GM21529 (cell line): Measurements from ENCODE around the gene CCM2.

Experiments
- ATAC-seq: cut with Tn5 transposase; IDR thresholded peaks from one replicate; pipeline ENCODE4 v1.9.1; 2021; ENCODE audit not compliant: unreplicated experiment

The CCM2 gene

DNA sequence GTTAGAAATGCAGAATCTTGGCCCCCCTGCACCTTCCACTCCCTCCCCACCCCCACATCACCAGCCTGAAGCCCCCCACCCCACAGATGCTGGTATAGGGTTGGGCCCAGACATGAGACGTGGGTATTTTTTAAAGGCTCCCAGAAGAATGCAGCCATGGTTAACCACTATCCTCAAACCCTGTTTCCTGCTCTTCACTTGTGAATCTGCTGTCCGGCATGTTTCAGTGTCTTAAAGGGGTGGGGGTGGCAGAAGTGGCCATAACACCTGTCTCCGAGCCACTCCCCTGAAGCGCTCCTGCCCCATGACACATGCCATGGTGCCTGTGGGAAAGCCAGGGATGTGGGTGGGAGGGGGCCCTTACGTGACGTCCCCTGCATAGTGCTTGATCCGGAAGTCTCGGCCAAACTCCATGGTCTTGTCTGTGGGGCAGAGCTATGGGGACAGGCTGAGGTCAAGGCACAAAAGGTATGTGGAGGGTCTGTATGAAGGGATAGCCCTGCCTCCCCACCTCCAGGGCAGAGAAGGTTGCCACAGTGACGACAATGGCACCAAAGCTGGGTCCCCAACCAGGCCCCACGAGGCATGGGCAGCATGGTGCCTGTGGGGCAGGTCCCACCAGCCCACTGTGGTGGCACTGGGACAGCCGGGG is 30.8 kb upstream of the CCM2 start:
- ATAC-seq: no peak

DNA sequence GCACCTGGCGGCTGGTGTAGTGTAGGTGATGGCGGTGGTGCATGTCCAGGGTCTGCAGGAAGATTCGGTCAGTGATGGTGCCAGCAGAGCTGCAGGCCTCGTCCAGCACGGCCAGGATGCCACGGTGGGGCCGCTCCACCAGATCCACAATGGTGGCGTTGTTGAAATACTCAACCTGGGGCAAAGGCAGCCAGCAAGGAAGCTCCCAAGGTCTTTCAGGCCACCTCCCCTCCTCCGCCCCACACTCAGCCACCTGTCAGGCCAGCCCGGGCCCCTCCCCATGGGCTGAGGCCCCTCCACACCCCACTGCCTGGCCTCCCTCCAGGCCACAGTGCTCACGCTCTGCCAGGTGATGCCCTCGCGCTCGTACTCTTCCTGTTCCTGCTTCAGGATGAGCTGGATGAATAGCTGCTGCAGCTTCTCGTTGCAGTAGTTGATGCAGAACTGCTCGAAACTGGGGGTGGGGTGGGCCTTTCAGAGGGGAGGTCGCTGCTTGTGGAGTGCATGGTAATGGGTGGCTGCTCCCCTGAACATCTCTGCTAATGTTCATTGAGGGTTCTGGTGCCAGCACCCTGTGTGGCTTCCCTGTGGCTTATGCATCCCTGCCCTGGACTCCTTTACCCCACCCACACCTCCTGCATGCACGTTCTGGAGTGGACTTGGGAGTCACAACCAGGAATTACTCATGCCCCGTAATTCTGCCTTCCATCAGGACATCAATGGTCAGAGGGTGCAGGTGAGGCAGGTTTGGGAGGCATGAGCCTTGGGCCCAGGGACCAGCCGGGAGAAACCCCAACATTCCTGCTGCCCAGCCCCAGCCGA is 30.1 kb upstream of the CCM2 start:
- ATAC-seq: no peak

- ATAC-seq: no peak
Measured at GRCh38 chr7:44970523-44971051, 29.4 kb upstream of the CCM2 start.

GRCh38 chr7:44971188-44971901 is 28.7 kb upstream of the CCM2 start:
- ATAC-seq: no peak

GRCh38 chr7:44971902-44972441 is 28.0 kb upstream of the CCM2 start:
- no peak for ATAC-seq

DNA sequence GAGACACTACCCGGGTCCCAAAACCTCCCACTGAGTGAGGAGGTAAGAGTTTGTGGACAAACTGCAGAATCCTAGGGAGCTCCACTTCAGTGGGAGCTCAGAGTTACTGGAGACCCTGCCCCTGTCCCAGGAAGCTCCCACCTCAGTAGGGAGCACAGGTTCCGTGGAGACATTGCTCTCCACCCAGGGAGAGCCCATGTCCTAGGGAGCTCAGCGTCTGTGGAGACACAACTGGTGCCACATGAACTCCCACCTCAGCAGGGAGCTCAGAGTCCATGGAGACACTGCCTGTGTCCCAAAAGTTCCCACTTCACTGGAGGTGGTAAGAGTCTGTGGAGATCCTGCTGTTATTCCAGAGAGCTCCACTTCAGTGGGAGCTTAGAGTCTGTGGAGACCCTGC is 27.4 kb upstream of the CCM2 start:
- ATAC-seq: no peak

- no peak for ATAC-seq
Measured at GRCh38 chr7:44973610-44974401, 26.2 kb upstream of the CCM2 start.

DNA sequence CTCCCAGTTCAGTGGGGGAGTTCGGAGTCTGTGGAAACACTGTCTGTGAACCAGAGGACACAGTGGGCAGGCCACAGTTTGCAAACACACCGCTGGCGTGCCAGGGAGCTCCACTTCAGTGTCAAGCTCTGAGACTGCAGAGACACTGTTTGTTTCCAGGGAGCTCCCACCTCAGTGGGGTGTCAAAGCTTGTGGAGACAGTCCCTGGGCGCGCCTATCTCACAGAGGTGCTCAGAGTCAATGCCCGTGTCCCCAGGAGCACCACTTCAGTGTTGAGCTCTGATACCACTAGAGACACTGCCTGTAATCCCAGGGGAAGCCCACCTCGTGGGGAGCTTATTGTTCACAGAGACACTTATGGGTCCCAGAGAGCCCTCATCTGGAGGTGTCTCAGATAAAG is 25.5 kb upstream of the CCM2 start:
- ATAC-seq: no peak

- no peak for ATAC-seq
Measured at GRCh38 chr7:44975331-44976039, 24.5 kb upstream of the CCM2 start.

DNA sequence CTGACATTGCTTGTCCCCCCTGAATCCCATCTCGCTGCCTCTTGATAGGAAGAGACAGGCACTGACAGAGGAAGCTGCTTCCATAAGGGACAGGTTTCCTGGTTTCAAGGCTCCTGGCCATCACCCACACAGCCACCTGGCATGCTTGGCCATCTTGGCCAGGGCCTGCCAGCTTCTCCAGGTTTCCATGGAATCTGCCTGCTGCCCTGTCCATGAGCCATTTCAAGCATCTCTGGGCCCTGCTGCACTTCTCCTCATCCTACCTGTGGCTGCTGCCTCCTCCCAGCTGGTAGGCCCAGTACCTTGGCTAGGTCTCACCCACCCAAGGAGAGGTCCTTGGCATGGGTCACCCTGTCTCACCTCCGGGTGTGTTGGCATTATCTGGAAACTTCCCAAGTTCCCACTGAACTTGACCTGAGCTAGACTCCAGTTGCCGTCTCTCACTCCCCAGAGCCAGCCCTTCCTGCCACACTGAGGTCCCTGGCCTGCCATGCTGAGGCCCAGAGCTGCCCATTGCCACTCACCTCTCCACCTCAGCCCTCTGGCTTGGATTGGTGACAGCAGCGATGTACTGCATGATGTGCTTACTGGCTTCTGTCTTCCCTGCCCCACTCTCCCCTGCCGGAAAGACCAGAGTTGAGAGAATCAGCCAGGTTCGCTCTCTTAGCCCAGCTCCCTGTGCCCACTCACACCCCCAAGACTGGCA is 23.8 kb upstream of the CCM2 start:
- no peak for ATAC-seq

GRCh38 chr7:44976746-44977196 is 23.2 kb upstream of the CCM2 start:
- no peak for ATAC-seq

DNA sequence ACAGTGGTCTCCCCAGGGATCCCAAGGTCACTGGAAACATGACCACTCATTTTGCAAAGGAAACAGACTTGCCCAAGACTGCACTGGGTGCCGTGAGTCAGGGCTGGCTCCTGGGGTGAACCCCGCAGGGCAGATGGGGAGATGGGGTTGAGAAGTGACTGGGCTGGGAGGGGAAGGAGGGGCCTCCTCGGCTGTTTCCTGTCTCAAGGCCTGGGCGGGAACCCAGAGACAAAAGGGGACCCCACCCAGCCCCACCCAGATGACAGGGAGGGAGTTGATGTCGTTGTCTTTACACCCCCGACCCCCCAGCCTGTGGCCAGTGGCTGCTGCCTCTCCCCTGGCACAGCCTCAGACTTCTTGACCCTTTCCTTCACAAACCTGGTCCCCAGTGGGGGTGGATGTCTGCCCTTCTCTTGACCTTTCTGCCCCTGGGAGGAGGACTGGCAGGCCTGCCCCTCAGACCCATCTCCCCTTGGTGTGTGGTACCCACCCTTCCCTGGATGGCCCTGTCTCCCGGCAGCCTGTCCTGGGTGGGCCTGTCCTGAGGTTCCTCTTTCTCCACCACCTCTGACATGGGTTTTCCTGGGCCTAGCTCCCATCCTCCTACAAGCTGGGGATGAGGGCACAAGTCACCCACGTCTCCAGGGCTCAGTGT is 22.6 kb upstream of the CCM2 start:
- peak; percentile 11 for ATAC-seq

DNA sequence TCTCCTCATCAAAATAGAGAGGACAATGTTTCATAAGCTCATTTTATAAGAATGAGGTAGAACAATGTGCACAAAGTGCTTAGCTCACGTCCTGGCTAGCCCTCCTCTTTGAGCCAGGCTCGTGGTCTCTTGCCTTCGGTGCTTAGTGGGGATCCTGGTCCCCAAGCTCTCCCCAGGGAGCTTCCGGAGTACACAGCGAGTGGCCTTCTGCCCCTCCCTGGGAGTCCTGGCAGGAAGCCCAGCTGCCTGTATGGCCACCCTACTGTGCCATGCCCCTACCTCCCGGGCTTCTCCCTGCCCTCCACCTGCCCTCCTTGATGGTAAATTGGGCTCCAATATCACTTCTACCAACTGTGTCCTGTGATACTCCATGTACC is 22.1 kb upstream of the CCM2 start:
- no peak for ATAC-seq

DNA sequence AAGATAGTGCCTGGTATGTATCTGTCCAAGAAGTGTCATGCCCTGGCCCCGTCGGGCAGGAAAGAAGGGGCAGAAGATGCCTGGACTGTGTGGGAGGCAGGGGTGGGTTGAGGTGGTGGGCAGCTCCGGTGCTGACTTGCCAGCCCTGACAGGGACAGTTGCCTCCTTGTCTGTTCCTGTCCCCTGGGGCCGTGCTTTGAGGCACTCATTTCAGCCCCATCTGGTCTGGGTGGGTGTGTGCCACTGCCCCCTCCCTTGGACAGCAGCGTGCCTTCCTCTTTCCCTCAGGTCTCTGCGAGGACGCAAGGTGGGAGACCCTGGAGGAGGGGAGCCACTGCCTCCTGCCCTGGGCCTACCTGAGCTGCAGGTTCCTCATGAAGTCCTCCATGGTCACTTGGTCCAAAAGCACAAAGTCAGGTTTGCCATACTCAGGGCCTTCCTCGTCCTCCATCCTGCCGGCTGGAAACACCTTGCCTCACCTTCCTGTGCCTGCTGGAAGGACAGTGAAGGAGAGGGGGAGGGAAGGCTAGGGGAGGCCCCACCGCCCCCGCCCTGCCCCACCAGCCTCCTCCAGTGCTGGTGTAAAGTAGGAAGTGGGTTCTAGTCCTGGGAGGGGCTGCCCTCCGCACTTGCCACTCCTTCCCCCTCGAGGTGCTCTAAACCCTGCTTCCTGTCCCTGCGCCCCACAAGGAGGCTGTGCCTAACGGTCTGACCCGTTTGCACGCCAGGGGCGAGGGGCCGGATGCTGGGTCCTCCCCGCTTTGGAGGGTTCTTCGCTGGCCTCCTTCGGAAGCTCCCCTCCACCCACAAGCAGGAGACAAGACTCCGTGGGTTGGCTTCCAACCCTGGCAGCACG is 21.3 kb upstream of the CCM2 start, which contains the start of gene MYO1G:
Gene MYO1G, minus strand, starts transcription at position 505 of the 856 bp plus-strand sequence. Its CDS starts 54 bp downstream, at position 451.
- ATAC-seq: peak; percentile 58

DNA sequence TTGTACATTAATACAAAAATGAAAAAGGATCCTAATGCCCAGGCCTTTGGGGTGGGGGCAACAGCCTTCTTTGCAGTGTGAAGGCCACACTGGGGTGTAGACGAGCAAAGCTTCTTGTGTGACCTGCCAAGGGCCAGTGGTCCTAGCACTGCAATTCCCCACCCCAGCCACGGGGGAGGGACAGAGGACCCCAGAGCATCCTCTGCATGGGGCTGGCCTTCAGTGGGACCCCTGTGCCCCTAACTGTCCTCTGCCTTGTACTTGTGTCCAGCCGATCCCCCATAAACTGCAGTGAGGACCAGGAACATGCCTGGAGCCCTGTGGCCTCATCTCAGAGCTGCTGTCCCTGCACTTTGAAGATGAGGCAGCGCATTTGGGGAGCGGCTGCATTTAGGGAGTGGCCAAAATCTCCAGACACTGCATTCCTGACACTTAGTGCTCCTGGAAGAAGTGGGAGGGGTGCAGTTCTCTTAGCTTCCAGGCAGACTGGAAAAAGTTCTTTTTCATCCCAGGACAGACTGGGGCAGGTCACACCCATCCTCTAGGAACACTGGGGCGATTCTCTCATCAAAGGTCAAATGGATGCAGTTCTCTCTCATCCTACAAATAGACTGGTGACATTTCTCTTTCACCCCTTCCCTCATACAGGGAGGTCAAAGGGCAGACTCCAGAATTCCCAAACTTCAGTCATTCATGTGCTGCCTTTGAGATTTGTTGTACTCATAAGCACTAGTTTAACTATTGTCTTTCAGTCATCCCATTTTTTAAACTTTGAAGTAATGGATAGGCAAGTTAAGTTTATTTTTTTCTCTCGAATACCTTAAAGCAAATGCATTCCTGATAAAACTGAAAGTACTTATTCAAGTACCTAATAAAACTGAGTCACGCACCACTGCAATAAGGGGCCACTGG is 20.3 kb upstream of the CCM2 start:
- ATAC-seq: no peak

GRCh38 chr7:44980393-44981034 is 19.5 kb upstream of the CCM2 start:
- peak; percentile 53 for ATAC-seq
